Ovary (tissue), 3 donors: ENCODE data around the gene EMC10.

Experiments
- POLR2A ChIP-seq: fragments of 450-650 bp; IDR thresholded peaks from one replicate; pipeline ENCODE4 v1.6.1; 2017; ENCODE audit warnings: antibody characterized with exemption, mild to moderate bottlenecking, moderate library complexity
- TF ChIP-seq, protein P1 (sequence below), 3 donors: fragments of 450-650 bp in 2 of 3; fragments of 200-600 bp in 1 of 3; IDR thresholded peaks; one replicate each; pipeline versions ENCODE4 v1.5.1 to v1.8.0; 2016 to 2022; ENCODE audit warnings: antibody characterized with exemption in 3 of 3, mild to moderate bottlenecking in 1 of 3
- donor health status: DM: no; HTN: no; CAD: no.

DNA sequence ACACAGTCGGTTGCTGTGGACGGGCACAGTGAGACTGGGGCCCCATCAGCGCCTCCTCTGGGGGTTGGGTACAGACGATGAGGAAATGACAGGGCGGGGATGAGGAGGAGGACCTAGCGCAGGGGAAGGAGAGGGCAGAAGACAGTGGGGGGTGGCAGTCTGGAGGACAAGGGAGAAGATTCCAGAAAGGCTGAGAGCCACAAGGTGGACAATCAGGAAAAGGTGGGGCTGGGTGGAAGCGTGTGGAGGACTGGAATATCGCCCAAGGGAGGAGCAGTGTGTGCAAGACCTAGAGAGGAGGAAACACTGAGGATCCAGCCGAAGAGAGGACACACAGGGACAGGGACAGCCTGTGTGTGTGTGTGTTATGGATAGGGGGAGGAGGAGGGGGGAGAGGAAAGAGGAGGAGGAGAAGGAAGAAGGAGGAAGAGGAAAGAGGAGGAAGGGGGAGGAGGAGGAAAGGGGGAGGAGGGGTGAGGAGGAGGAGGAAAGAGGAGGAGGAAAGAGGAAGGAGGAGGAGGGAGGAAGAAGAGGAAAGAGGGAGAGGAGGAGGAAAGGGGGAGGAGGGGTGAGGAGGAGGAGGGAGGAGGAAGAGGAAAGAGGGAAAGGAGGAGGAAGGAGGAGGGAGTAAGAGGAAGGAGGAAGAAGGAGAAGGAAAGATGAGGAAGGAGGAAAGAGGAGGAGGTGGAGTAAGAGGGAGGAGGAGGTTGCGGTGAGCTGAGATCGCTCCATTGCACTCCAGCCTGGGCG, 16.2 kb downstream of the EMC10 start:
- TF ChIP-seq POLR2A: no peak
- TF ChIP-seq, protein P1, sequence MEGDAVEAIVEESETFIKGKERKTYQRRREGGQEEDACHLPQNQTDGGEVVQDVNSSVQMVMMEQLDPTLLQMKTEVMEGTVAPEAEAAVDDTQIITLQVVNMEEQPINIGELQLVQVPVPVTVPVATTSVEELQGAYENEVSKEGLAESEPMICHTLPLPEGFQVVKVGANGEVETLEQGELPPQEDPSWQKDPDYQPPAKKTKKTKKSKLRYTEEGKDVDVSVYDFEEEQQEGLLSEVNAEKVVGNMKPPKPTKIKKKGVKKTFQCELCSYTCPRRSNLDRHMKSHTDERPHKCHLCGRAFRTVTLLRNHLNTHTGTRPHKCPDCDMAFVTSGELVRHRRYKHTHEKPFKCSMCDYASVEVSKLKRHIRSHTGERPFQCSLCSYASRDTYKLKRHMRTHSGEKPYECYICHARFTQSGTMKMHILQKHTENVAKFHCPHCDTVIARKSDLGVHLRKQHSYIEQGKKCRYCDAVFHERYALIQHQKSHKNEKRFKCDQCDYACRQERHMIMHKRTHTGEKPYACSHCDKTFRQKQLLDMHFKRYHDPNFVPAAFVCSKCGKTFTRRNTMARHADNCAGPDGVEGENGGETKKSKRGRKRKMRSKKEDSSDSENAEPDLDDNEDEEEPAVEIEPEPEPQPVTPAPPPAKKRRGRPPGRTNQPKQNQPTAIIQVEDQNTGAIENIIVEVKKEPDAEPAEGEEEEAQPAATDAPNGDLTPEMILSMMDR (IDR thresholded peaks at IDR 0.05): no peak
